AG20443 (cell line): ENCODE results near the gene TMOD1.
"Not testable (repeated sequence)": the region's sequence is repeated elsewhere in the genome, so short reads cannot be mapped to it uniquely, and the experiment has no call there.

Experiments
- DNase-seq: peaks from one replicate; pipeline ENCODE4 v3.0.0; 2012; ENCODE audit warnings: low spot score, mixed read lengths

Gene TMOD1

GRCh38 chr9:97498846-97499245, 2.6 kb upstream of the TMOD1 start:
- DNase-seq, result not testable (repeated sequence)

- DNase-seq, result no peak
Observed at GRCh38 chr9:97500263-97500662, 1.2 kb upstream of the TMOD1 start.

- DNase-seq, result no peak
Observed at GRCh38 chr9:97500765-97501176, 695 bp upstream of the TMOD1 start.

- DNase-seq, result no peak
Observed at GRCh38 chr9:97501972-97502221, 431 bp downstream of the TMOD1 start.

- no peak for DNase-seq
Observed at GRCh38 chr9:97502222-97502983, 937 bp downstream of the TMOD1 start.

GRCh38 chr9:97502984-97503861, 1.8 kb downstream of the TMOD1 start:
- no peak for DNase-seq

- DNase-seq, result no peak
Observed at GRCh38 chr9:97503862-97504210, 2.4 kb downstream of the TMOD1 start.

GRCh38 chr9:97504381-97505216, 3.1 kb downstream of the TMOD1 start:
- DNase-seq, result no peak

GRCh38 chr9:97505845-97506244, 4.4 kb downstream of the TMOD1 start:
- no peak for DNase-seq

GRCh38 chr9:97506306-97506705, 4.8 kb downstream of the TMOD1 start:
- DNase-seq, result no peak

GRCh38 chr9:97506787-97507186, 5.3 kb downstream of the TMOD1 start:
- DNase-seq, result no peak

GRCh38 chr9:97507428-97507984, 6.0 kb downstream of the TMOD1 start:
- no peak for DNase-seq

GRCh38 chr9:97508852-97509251, 7.4 kb downstream of the TMOD1 start:
- no peak for DNase-seq

- DNase-seq, result peak; percentile 32
Observed at GRCh38 chr9:97510797-97511654, 9.6 kb downstream of the TMOD1 start.

- no peak for DNase-seq
Observed at GRCh38 chr9:97511655-97512427, 10.4 kb downstream of the TMOD1 start.

GRCh38 chr9:97512966-97513560, 11.6 kb downstream of the TMOD1 start:
- no peak for DNase-seq

GRCh38 chr9:97514531-97514930, 13.1 kb downstream of the TMOD1 start:
- no peak for DNase-seq

- DNase-seq, result no peak
Observed at GRCh38 chr9:97515662-97516061, 14.2 kb downstream of the TMOD1 start.

GRCh38 chr9:97516111-97516510, 14.6 kb downstream of the TMOD1 start:
- no peak for DNase-seq
